Inflammatory macrophage treated with lipopolysaccharide for 1 hour (primary cell): ENCODE results near the gene BIN2.
"Not testable (repeated sequence)": the region's sequence is repeated elsewhere in the genome, so short reads cannot be mapped to it uniquely, and the experiment has no call there.

Experiments used
- DNase-seq, 2 donors: peaks; one replicate each; pipeline ENCODE4 v3.0.0-alpha.2; 2020 to 2022

The BIN2 gene

GRCh38 chr12:51307655-51308593 is 16.1 kb downstream of the BIN2 start:
- DNase-seq, result peak in 1 of 2 donors; percentile 55

GRCh38 chr12:51306507-51306906 is 17.5 kb downstream of the BIN2 start:
- peak; percentile 71 to 75 for DNase-seq

GRCh38 chr12:51300768-51301167 is 23.2 kb downstream of the BIN2 start:
- not testable (repeated sequence) for DNase-seq

- DNase-seq, result no peak
Measured at GRCh38 chr12:51295651-51296050, 28.3 kb downstream of the BIN2 start.

GRCh38 chr12:51294097-51294496 is 29.9 kb downstream of the BIN2 start:
- not testable (repeated sequence) for DNase-seq

GRCh38 chr12:51293696-51294095 is 30.3 kb downstream of the BIN2 start:
- DNase-seq, result no peak

GRCh38 chr12:51291603-51292513 is 32.1 kb downstream of the BIN2 start:
- DNase-seq, result peak; percentile 73 to 78

GRCh38 chr12:51285843-51286242 is 38.1 kb downstream of the BIN2 start:
- no peak for DNase-seq

- no peak for DNase-seq
Measured at GRCh38 chr12:51281202-51281924, 42.6 kb downstream of the BIN2 start.

- no peak for DNase-seq
Measured at GRCh38 chr12:51275088-51275487, 48.9 kb downstream of the BIN2 start.

- not testable (repeated sequence) for DNase-seq
Measured at GRCh38 chr12:51272810-51273209, 51.2 kb downstream of the BIN2 start.

- DNase-seq, result peak in 1 of 2 donors; percentile 18
Measured at GRCh38 chr12:51270951-51271518, 52.9 kb downstream of the BIN2 start.

- DNase-seq, result no peak
Measured at GRCh38 chr12:51270067-51270950, 53.7 kb downstream of the BIN2 start, which contains the start of gene SMAGP. TSS of gene SMAGP (minus strand) at chr12:51270415. CDS start at chr12:51269278, 1,137 bp downstream.

- DNase-seq, result no peak
Measured at GRCh38 chr12:51269174-51270066, 54.6 kb downstream of the BIN2 start.

GRCh38 chr12:51265024-51265423 is 59.0 kb downstream of the BIN2 start:
- DNase-seq, result no peak

GRCh38 chr12:51264297-51264696 is 59.7 kb downstream of the BIN2 start:
- DNase-seq, result no peak

GRCh38 chr12:51263341-51263740 is 60.6 kb downstream of the BIN2 start:
- no peak for DNase-seq

- peak; percentile 49 to 56 for DNase-seq
Measured at GRCh38 chr12:51262758-51263177, 61.2 kb downstream of the BIN2 start.

GRCh38 chr12:51259600-51259999 is 64.4 kb downstream of the BIN2 start:
- not testable (repeated sequence) for DNase-seq

GRCh38 chr12:51254536-51254935 is 69.4 kb downstream of the BIN2 start:
- no peak for DNase-seq
